GM19463 (cell line): Measurements from ENCODE around the gene MYO7A.
A peak's percentile ranks its signal among the peaks of the same experiment; 100 is the strongest.

Source experiments
- ATAC-seq: cut with Tn5 transposase; IDR thresholded peaks from one replicate; pipeline ENCODE4 v1.9.1; 2021; ENCODE audit warnings: mild to moderate bottlenecking, moderate library complexity; ENCODE audit not compliant: unreplicated experiment

MYO7A gene

DNA sequence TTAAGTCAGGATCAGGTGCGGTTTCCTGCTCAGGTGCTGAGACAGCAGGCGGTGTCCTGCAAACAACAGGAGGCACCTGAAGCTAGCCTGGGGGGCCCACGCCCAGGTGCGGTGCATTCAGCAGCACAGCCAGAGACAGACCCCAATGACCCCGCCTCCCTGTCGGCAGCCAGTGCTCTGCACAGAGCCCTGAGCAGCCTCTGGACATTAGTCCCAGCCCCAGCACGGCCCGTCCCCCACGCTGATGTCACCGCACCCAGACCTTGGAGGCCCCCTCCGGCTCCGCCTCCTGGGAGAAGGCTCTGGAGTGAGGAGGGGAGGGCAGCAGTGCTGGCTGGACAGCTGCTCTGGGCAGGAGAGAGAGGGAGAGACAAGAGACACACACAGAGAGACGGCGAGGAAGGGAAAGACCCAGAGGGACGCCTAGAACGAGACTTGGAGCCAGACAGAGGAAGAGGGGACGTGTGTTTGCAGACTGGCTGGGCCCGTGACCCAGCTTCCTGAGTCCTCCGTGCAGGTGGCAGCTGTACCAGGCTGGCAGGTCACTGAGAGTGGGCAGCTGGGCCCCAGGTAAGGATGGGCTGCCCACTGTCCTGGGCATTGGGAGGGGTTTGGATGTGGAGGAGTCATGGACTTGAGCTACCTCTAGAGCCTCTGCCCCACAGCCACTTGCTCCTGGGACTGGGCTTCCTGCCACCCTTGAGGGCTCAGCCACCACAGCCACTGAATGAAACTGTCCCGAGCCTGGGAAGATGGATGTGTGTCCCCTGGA lies at the start of gene MYO7A:
Gene MYO7A, plus strand, starts transcription at position 327 of the 772 bp plus-strand sequence. CDS start 2,389 bp downstream, outside the sequence.
- ATAC-seq, result no peak

DNA sequence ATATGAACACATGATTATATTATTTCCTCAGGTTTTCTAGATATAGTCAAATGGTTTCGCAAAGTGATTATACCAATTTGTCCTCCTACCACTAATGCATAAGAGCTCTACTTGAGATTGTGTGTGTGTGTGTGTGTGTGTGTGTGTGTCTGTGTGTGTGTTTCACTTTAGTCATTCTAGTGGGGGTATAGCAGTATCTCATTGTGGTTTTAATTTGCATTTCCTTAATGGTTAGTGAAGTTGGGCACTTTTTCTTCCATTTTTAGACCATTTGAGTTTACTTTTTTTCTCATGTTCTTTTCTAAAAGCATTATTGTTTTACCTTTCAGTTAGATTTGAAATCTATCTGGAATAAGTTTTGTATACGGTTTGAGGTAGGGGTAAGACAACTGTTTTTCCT lies 48.4 kb upstream of the MYO7A start:
- no peak for ATAC-seq

DNA sequence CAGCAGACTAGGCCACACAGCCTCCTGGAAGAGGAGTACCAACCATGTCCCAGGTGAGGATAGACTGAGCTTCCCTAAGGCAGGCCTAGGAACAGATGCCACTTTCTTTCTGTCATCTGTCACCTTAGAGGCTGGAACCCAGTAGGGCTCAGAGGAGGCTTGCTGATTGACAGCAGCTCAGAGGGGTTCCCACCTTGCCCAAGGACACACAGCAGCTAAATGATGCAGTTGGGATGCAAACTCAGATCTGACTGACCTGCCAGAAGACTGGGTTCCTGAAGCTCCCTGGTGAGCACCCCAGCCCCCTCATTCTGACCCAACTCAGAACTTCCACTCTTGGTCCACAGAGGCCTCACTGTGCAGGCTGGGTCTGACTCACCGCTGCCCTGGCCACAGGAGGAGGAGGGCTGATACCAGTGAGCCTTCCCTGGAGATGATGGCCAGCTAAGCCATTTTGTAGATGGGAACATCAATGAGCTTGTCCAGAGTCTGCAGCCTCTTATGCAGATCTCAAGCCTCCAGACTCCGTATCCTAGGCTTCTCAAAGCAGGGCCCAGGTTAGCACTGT lies 47.3 kb upstream of the MYO7A start:
- no peak for ATAC-seq

DNA sequence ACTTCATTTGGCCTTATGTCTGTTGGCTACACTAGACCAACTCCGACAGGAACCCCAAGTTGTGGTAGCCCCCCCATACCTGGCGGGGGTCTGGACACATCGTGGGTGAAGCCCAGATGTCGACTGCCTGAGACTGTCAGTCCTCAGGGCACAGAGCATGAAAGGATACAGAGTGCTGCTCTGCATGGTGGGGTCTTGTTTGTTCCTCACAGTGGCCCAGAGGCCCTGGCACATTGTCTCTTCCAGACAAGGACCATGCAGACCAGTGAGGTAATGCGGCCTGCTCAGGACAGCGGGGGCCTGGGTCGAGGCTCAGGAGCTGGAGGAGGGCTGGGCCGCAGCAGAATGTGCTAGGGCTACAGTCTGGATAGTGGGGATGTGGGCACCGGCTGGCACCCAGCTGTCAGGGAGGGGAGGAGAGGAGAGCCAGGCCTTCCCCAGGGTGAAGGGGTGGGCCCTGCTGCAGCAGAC lies 46.6 kb upstream of the MYO7A start:
- ATAC-seq, result no peak

DNA sequence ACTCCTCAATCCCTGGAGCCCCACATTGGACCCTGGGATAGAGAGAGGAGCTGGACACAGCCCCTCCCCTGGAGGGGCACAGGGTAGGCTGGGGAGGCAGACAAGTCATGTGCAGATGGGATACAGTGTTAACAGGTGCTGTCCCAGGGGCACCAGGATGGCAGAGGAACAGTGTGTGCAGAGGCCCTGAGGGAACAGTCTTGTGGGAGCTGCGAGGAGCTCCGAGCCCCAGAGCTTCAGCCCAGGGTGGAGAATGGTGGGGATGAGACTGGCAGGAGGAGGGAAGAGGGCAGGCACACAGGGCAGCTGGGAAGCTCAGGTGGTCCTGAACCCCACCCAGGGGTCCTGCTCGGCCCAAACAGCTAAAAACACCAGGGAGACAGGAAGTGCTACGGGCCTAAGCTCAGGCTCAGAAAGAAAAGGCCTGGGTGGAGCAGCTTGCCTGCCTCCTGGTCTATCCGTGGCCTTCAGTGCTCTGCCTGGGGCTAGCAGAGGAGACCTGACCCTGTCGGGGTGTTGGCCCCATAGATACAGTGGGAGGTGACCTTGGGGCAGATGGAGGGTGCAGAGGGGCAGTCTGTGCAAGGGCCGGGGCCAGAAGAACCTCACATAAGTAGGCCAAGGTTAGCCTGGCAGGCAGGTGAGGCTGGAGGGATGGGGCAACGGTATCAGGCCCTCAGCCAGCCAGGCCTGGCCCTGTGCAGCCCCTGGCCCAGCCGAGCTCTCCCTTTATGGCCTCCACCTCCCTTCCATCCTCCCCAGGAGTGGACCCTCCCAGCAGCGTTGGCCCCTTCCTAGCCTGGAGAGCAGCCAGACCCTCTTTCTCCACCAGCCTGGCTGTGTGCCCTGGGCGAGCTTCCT lies 45.8 kb upstream of the MYO7A start:
- no peak for ATAC-seq

DNA sequence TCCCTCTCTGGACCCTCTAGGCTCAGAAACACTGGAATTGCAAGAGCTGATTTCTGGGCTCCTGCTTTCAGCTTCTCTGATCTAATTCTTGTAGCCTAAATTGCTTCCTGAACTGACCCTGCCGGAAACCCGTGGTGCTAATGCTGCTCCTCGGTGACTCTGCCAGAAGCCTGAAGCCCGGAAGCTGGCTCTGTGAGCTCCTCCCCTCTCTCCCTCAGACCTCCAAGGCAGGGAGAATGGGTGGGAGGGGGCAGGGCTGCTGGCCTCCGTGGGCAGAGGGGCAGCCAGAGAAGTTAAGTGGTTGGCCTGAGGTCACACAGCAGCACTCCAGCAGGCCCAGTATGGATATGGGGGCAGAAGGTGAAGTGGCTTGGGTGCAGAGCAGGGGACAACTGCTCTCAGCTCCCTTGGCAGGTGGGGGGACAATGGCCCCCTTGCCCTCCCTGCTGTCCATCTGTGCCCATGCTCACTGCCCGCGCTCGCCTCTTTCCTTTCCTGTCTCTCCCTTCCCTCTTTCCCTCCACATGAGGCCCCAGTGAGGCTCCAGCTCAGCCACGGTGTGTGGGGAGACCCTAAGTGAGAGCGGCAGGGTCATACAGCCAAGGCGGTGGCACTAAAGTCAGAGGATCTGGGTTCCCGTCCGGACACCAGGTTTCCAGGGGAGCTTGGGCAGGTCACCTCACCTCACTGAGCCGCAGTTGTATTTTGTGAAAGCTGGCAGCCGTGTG lies 45.0 kb upstream of the MYO7A start:
- no peak for ATAC-seq

DNA sequence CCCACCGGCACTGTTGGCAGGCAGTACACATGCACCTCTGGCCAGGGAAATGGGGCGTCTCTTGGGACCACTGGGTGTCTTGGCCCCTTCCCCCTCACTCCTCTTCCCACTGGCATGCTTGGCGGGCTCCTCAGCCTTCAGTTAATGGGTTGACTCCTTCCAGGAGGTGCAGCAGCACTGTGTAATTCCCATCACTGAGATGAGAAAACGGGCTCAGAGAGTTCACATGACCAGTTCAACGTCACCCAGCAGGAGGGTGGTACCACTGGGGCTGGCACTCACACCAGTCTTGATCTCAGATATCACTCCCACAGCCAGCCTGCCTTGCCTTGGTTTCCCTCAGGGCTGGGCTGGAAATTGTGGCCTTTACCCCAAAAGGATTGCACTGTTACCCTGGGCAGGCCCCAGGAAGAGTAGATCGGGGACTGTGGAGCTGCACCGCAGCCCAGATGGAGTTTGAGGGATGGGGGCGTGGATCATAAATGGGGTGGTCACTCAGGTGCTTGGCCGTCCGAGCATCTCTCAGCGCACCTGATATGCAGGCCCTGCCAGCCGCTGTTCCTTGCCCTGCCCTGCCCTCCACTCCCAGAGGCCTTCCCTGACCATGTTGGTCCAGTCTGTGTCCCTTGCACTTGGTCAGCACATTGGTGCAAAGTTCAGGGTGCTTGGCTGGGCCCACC lies 44.3 kb upstream of the MYO7A start:
- ATAC-seq, result no peak

DNA sequence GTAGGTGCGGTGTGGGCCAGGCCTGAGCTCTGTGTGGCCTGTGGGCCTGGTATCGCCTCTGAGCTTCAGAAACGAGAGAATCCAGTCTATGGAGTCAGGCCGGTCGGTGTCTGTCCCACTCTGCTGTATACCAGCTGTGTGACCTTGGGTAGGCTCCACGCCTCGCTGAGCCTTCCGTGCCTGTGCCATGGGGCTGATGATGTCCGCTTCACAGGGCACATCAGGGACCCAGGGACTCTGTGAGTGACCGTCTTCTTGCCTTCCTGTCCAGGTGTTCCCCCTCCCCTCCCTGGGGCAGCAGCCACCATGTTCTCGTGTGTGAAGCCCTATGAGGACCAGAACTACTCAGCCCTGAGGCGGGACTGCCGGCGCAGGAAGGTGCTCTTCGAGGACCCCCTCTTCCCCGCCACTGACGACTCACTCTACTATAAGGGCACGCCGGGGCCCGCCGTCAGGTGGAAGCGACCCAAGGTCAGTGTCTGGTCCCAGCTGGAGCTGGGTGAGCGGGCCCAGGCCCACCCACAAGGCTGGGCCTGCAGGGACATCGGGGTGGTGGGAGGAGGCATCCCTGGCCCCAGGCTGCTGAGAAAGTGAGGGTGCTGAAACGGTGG lies 43.4 kb upstream of the MYO7A start:
- no peak for ATAC-seq

DNA sequence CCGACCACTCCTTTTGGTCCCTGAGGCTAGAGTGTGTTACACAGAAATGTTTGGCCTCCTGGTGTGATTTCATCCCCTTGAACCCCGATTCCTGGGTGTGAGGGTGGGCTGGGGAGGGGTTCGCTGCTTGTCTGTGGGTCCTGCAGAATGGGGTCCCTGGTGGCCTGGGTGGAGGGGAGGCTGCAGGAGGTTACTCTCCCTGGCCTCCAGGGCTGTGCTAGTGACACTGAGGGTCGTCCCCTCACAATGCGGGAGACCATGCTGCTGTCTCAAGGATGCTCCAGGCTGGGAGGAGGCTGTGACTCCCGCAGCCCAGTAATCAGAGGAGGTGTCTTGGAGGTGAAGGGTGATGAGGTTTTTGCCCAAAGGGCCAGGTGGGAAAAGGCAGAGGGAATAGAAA lies 42.4 kb upstream of the MYO7A start:
- no peak for ATAC-seq

DNA sequence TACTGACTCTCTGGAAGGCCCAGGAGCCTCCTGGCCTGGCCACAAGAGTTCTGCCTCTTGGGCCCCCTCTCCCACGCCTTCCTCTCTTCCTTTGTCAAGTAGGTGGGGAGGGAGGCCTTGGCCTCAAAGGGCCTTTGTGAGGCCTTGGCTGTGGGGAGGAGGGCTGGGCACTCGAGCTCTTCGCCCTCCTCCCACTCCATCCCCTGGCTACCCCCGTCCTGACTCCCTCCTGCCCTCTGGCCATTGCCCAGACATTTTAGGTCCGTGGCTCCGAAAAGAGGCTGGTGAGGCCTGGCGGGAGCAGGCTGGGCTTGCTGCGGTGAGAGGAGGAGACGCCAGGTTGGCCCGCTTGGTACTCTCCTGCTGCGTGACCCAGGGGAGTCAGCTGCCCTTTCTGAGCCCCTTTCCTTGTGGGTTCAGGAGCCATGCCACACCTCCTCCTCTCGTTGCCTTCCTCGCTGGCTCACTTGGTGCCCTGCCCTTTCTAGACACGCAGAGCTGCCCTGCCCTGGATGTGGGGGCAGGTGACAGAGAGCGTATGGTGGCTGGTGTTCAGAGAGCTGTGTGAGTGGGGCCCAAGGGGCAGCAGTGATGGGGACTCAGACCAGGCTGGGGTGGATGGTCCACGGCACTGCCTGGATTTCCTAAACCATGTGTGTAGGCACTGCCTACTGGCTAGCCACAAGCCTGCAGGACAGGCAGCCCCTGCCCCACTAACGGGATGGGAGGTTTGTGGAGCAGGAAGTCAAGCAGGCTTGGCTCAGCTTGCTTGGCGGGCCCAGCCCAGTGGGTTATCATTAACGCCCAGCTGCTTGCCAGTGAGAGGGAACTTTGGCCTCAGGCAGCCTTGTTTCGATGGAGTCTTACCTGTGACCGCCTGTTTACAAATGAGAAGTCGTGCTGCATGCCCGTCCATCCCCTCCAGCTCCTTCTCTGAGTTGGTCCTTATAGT lies 41.2 kb upstream of the MYO7A start:
- ATAC-seq, result no peak

DNA sequence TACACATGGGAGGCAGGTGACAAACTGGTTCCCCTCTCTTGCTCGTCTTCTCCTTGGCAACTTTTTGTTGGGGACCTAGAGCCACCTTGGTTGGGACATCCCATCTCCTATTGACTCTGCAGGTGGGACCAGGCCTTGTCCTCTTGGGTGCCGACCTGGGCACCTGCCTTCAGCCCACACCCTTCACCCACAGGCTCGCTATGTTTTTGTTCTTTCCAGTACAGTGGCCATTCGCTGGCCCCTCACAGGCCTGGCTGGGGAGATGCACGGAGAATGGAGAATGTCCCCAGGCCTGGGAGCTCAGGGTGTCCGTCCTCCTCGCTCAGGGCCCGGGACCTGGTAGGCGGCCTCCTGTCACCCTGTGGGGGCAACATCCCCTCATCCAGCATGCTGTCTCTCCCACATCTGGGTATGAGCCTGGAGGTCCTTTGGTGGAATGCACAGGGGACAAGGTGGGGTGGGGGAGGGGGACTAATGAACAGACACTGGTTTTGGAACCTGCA lies 40.3 kb upstream of the MYO7A start:
- no peak for ATAC-seq

DNA sequence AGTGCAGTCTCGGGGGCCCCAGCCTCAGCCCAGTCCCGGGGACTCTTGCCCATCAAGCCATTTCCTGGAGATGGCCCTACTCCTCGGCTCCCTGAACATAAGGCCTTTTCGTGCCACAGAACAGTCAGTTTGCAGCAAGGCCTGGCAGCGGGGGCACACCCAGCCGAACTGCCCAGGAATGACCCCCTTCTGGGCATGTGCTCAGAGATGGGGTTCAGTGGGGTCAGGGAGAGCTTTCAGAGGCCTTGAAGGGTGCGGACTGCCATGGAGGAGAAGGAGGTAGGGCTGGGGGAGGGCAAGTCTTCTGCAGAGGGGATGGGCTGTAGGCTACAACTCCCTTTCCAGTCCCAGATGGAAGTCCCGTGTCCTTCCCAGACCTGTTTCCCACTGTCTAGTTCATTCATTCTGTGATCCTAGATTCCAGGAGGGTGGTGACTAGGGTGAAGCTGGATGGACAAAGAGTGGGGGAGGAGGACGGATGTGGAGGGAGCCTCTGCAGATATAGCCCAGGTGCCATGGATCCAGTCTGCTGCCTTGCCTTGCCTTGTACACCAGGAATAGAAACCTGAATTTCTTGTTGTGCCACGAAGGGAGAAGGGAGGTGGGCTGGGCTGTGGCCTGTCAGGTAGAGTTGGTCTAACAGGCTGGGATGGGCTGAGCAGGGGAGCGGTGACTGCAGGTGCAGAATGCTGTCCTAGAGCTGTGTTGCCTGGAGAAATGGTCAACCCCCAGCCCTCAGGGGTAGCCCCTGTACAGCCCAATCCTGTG lies 39.6 kb upstream of the MYO7A start:
- no peak for ATAC-seq

DNA sequence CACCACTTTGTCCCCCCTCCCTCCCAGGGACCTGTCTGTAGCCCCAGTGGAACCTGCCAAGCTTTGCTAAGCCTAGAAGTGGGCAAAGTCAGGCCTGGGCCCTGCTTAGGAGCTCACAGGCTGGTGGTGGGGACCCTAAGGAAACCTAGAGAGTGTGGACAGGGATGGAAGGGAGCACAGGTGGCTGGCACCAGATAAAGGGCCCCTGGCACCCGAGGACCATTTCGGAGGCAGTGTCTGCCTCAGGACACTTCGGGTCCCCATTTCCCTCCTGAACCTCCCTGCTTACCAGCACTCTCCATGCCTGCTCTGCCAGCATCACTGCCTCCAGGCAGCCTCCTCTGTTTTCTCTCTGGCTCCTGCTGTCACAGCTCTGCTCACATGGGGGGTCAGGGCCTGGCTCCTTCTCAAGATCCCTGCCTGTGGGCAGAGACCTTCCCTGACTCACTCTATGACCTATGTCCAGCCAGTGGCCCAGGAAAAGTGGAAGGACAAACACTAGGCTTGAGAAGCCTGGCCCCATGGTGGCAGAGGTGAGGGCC lies 39.0 kb upstream of the MYO7A start:
- no peak for ATAC-seq

DNA sequence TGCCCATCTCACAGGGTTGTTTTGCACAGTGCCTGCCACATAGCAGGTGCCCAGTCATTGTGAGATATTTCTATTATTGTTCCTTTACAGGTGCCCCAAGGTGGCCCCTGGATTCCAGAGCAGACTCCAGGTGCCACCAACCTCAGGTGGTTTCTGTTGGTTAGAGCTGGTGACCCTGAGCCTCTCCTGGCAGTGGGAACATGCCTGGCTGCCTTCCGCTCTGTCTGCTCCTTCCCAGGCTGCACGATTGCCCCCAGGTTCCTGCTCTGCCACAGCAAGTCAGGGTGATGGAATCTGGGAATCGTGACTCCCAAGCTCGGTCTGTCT lies 38.0 kb upstream of the MYO7A start:
- no peak for ATAC-seq

DNA sequence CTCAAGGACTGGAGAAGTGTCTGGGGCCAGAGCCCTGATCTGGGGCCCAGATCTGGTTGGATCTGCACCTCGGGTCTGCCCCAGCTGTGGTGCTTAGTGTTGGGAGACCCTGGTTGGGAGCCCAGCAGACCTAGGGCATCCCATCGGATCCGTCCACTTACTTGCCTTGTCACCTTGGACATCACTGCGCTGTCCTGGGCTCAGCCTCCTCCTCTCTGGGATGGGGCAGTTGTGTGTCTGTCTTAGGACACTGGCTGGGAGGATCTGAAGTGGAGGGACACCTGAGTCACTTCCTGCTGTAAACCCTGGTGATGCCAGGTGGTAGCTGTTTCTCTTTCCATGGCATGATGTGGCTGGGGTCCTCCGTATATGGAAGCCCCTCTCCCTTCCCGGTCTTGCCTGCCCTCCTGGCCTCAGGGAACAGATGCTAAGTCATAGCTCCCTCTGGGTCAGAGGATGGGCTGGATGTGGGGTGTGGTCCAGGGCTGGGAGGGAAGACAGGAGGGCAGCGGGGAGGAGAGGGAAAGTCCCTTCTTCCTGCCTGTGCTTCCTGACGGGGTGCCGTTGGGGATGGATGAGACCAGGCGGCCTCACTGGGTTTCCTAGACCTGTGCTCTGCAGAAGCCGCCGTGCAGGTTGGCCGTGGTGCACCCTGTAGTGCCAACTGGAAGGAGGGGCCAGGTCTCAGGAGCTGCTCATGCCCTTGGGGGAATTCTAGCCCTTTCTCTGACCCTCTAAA lies 37.5 kb upstream of the MYO7A start:
- no peak for ATAC-seq

DNA sequence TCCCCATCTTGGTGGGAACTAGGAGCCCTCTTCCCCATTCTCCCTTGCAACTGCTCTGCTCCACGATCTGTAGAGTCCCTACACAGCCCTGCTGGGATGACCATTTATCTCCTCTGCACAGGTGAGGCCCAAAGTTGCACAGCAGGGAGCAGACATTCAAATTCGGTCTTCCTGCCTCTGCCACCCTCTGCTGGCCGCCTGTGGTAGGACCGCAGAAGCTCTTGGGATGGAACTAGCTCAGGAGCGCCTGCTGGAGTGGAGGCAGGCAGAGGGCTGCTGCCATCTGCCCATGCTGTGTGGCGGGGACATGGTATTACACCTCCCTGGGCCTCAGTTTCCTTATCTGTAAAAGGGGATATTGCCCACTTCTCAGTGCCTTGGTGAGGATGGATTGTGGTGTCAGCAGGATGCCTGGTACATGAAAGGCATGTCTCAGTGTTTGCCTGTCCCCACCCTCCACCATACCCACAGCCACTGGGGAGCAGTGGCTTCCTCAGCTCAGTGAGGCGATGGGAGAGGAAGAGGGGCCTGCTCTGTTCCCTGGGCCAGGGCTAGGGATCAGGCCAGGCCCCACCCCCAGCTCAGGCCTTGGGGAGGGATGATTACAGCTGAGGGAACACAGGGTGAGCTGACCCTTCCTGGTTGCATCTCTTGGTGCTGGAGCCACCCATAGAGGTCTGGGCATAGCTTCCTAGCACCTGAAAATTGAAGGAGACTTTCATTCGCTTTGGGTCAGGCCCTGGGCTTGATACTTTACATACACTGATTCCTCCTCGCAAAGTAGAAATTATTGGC lies 36.7 kb upstream of the MYO7A start:
- peak; percentile 89 for ATAC-seq
